ENCODE data around the gene IL17REL. TPM values are rescaled to one million over a fixed set of nuclear protein-coding genes. Genes with fewer than 3 reads are reported as not detected.

The IL17REL gene
- total and polyA plus RNA-seq, 5 experiments from 2014 or later = not detected

- DNase-seq (peak in 2 of 10 donors; percentile 4 to 57), ATAC-seq (no peak)
- H3K9me3 Mint-ChIP-seq = no peaks in the 10 kb centered on the region
- peak overlapping the region in 3 of 10 donors; percentile 36 to 67 (median 47) for H3K4me3 Mint-ChIP-seq
- POLR2A ChIA-PET = no interaction called here
- H3K36me3 Mint-ChIP-seq = peaks cover 0 to 2% (median 0%) of the 10 kb centered on the region in 3 donors
- H3K27ac Mint-ChIP-seq = no peak overlapping the region
- peaks cover 17 to 42% (median 21%) of the 10 kb centered on the region in 4 donors for H3K4me1 Mint-ChIP-seq
- peaks cover 0 to 16% (median 7%) of the 10 kb centered on the region in 5 donors for H3K27me3 Mint-ChIP-seq
These were observed 3.1 kb upstream of the IL17REL start for GRCh38 chr22:50015451-50016307.

GRCh38 chr22:50014655-50015401 lies 2.3 kb upstream of the IL17REL start:
- H3K4me3 Mint-ChIP-seq = peak overlapping the region in 1 of 10 donors; percentile 42
- peaks cover 17 to 42% (median 22%) of the 10 kb centered on the region in 4 donors for H3K4me1 Mint-ChIP-seq

GRCh38 chr22:50014053-50014501 lies 1.5 kb upstream of the IL17REL start:
- H3K27me3 Mint-ChIP-seq = peaks cover 1 to 18% (median 7%) of the 10 kb centered on the region in 5 donors
- H3K9me3 Mint-ChIP-seq = no peaks in the 10 kb centered on the region
- DNase-seq (peak in 1 of 10 donors; percentile 60), ATAC-seq (no peak)
- H3K4me3 Mint-ChIP-seq = peak overlapping the region in 5 of 10 donors; percentile 31 to 45 (median 42)
- POLR2A ChIA-PET = no interaction called here
- peaks cover 15 to 38% (median 22%) of the 10 kb centered on the region in 4 donors for H3K4me1 Mint-ChIP-seq
- H3K36me3 Mint-ChIP-seq = peaks cover 0 to 2% (median 0%) of the 10 kb centered on the region in 3 donors
- peak overlapping the region in 2 of 10 donors; percentile 38 to 53 for H3K27ac Mint-ChIP-seq

More at GRCh38 chr22:50014655-50015401, 2.3 kb upstream of the IL17REL start:
- Mint-ChIP-seq H3K27me3 (peaks cover 1 to 17% (median 7%) of the 10 kb centered on the region in 5 donors), H3K36me3 (peaks cover 0 to 2% (median 0%) of the 10 kb centered on the region in 3 donors), H3K27ac (no peak overlapping the region), H3K9me3 (no peaks in the 10 kb centered on the region)
- POLR2A ChIA-PET = no interaction called here
- ATAC-seq (peak in 1 of 2 donors; percentile 44), DNase-seq (peak in 2 of 10 donors; percentile 23 to 56)

GRCh38 chr22:50011447-50012210 lies 936 bp downstream of the IL17REL start:
- Mint-ChIP-seq H3K27me3 (peaks cover 1 to 20% (median 7%) of the 10 kb centered on the region in 5 donors), H3K4me3 (peak overlapping the region; percentile 32 to 83 (median 66)), H3K36me3 (peaks cover 0 to 2% (median 0%) of the 10 kb centered on the region in 3 donors), H3K9me3 (no peaks in the 10 kb centered on the region), H3K4me1 (peaks cover 4 to 14% (median 12%) of the 10 kb centered on the region in 4 donors), H3K27ac (peak overlapping the region in 7 of 10 donors; percentile 71 to 91 (median 75))
- peak in 1 of 10 donors; percentile 50 for DNase-seq
- POLR2A ChIA-PET = interaction anchor here (0.6 kb wide), 1 partner anchor 236 kb away, joined by 4 read pairs; no protein-coding TSS in a partner anchor
- ATAC-seq = no peak

- DNase-seq (peak in 9 of 10 donors; percentile 36 to 78 (median 71)), ATAC-seq (peak; percentile 86 to 95)
- Mint-ChIP-seq H3K4me1 (peaks cover 4 to 13% (median 10%) of the 10 kb centered on the region in 4 donors), H3K27me3 (peaks cover 1 to 20% (median 7%) of the 10 kb centered on the region in 5 donors), H3K4me3 (peak overlapping the region in 8 of 10 donors; percentile 43 to 83 (median 70)), H3K9me3 (no peaks in the 10 kb centered on the region), H3K36me3 (peaks cover 0 to 2% (median 0%) of the 10 kb centered on the region in 3 donors), H3K27ac (peak overlapping the region in 4 of 10 donors; percentile 40 to 91 (median 82))
- POLR2A ChIA-PET = interaction anchor here (0.6 kb wide), 1 partner anchor 235 kb away, joined by 4 read pairs; no protein-coding TSS in a partner anchor
These were observed 1.7 kb downstream of the IL17REL start for GRCh38 chr22:50010676-50011446.

GRCh38 chr22:50009765-50010675 lies 2.5 kb downstream of the IL17REL start:
- DNase-seq (peak in 2 of 10 donors; percentile 6 to 65), ATAC-seq (no peak)
- Mint-ChIP-seq H3K9me3 (no peaks in the 10 kb centered on the region), H3K27me3 (peaks cover 1 to 20% (median 7%) of the 10 kb centered on the region in 5 donors), H3K36me3 (peaks cover 0 to 2% (median 0%) of the 10 kb centered on the region in 3 donors), H3K4me1 (peaks cover 4 to 13% (median 10%) of the 10 kb centered on the region in 4 donors), H3K4me3 (peak overlapping the region in 5 of 10 donors; percentile 24 to 77 (median 36)), H3K27ac (no peak overlapping the region)
- POLR2A ChIA-PET = no interaction called here

- no peak overlapping the region for H3K27ac Mint-ChIP-seq
- DNase-seq = peak in 1 of 10 donors; percentile 61
- peaks cover 0 to 2% (median 0%) of the 10 kb centered on the region in 3 donors for H3K36me3 Mint-ChIP-seq
- POLR2A ChIA-PET = no interaction called here
- H3K9me3 Mint-ChIP-seq = no peaks in the 10 kb centered on the region
- H3K4me3 Mint-ChIP-seq = peak overlapping the region in 3 of 10 donors; percentile 22 to 69 (median 52)
- ATAC-seq = no peak
- H3K27me3 Mint-ChIP-seq = peaks cover 1 to 20% (median 7%) of the 10 kb centered on the region in 5 donors
- H3K4me1 Mint-ChIP-seq = peaks cover 4 to 13% (median 10%) of the 10 kb centered on the region in 4 donors
These were observed 3.3 kb downstream of the IL17REL start for GRCh38 chr22:50009251-50009650.

GRCh38 chr22:50008151-50009040 lies 4.2 kb downstream of the IL17REL start:
- DNase-seq (peak in 1 of 10 donors; percentile 57), ATAC-seq (no peak)
- H3K27ac Mint-ChIP-seq = no peak overlapping the region
- peak overlapping the region in 3 of 10 donors; percentile 22 to 69 (median 56) for H3K4me3 Mint-ChIP-seq
- H3K36me3 Mint-ChIP-seq = peaks cover 0 to 2% (median 0%) of the 10 kb centered on the region in 3 donors
- peaks cover 4 to 13% (median 10%) of the 10 kb centered on the region in 4 donors for H3K4me1 Mint-ChIP-seq
- H3K27me3 Mint-ChIP-seq = peaks cover 1 to 20% (median 7%) of the 10 kb centered on the region in 5 donors
- no peaks in the 10 kb centered on the region for H3K9me3 Mint-ChIP-seq
- POLR2A ChIA-PET = interaction anchor here (0.6 kb wide), 1 partner anchor 32 kb away, joined by 4 read pairs; no protein-coding TSS in a partner anchor

GRCh38 chr22:50007057-50007511 lies 5.5 kb downstream of the IL17REL start:
- H3K4me1 Mint-ChIP-seq = peaks cover 4 to 11% (median 10%) of the 10 kb centered on the region in 4 donors
- DNase-seq (no peak), ATAC-seq (no peak)
- peaks cover 2 to 14% (median 6%) of the 10 kb centered on the region in 5 donors for H3K27me3 Mint-ChIP-seq
- H3K9me3 Mint-ChIP-seq = no peaks in the 10 kb centered on the region
- peaks cover 0 to 2% (median 0%) of the 10 kb centered on the region in 3 donors for H3K36me3 Mint-ChIP-seq
- peak overlapping the region in 1 of 10 donors; percentile 29 for H3K27ac Mint-ChIP-seq
- H3K4me3 Mint-ChIP-seq = no peak overlapping the region
- POLR2A ChIA-PET = no interaction called here
